DMS53 treated with DMSO at 0.1 percent for 48 hours (cell line): ENCODE data around the gene MTA2.

Experiments
- DNase-seq: peaks from one replicate; lab custom pipeline; 2025; ENCODE audit not compliant: unreplicated experiment; lab: John Stamatoyannopoulos, UW

Gene MTA2

GRCh38 chr11:62612366-62613290 lies 11.0 kb upstream of the MTA2 start, which contains the start of the genes EML3 and ROM1:
Gene EML3, minus strand, starts transcription at chr11:62612775. Its CDS starts 318 bp downstream, at chr11:62612457.
Gene ROM1, plus strand, starts transcription at chr11:62613257. Its CDS starts 25 bp downstream, at chr11:62613282.
- DNase-seq, result peak; percentile 51

GRCh38 chr11:62611705-62612365 lies 10.2 kb upstream of the MTA2 start:
- DNase-seq, result peak; percentile 10

- no peak for DNase-seq
These were observed 9.4 kb upstream of the MTA2 start for GRCh38 chr11:62610814-62611704.

- DNase-seq, result no peak
These were observed 8.7 kb upstream of the MTA2 start for GRCh38 chr11:62610403-62610802.

- DNase-seq, result no peak
These were observed 7.1 kb upstream of the MTA2 start for GRCh38 chr11:62608776-62609175.

- DNase-seq, result no peak
These were observed 6.0 kb upstream of the MTA2 start for GRCh38 chr11:62607714-62608113.

GRCh38 chr11:62605902-62606301 lies 4.2 kb upstream of the MTA2 start:
- no peak for DNase-seq

- DNase-seq, result no peak
These were observed 3.8 kb upstream of the MTA2 start for GRCh38 chr11:62605467-62605866.

GRCh38 chr11:62604460-62605120 lies 2.9 kb upstream of the MTA2 start:
- DNase-seq, result no peak

- DNase-seq, result no peak
These were observed 2.2 kb upstream of the MTA2 start for GRCh38 chr11:62603776-62604299.

GRCh38 chr11:62603072-62603408 lies 1.4 kb upstream of the MTA2 start:
- no peak for DNase-seq

GRCh38 chr11:62602141-62603071 lies 741 bp upstream of the MTA2 start:
- DNase-seq, result peak; percentile 51

- DNase-seq, result no peak
These were observed 618 bp downstream of the MTA2 start for GRCh38 chr11:62601122-62601371.

GRCh38 chr11:62600367-62601121 lies 1.1 kb downstream of the MTA2 start:
- no peak for DNase-seq

- no peak for DNase-seq
These were observed 1.8 kb downstream of the MTA2 start for GRCh38 chr11:62599901-62600300.

- no peak for DNase-seq
These were observed 2.5 kb downstream of the MTA2 start for GRCh38 chr11:62599069-62599696.

- no peak for DNase-seq
These were observed 6.5 kb downstream of the MTA2 start for GRCh38 chr11:62595124-62595523.

GRCh38 chr11:62593434-62594044 lies 8.1 kb downstream of the MTA2 start:
- DNase-seq, result peak; percentile 50
